CD4-positive, CD25-positive, alpha-beta regulatory T cell (primary cell): ENCODE results near the gene PRRG4. TPM values are rescaled to one million over a fixed set of nuclear protein-coding genes. Genes with fewer than 3 reads are reported as not detected.
"Not testable (repeated sequence)": the region's sequence is repeated elsewhere in the genome, so short reads cannot be mapped to it uniquely, and the experiment has no call there.

Experiments used
- ATAC-seq, 2 donors: fragments of 150-1000 bp; cut with Tn5 transposase; one replicate each; pipeline ENCODE4 v1.10.0; 2021; ENCODE audit warnings: low read depth in 2 of 2, moderate number of reproducible peaks in 2 of 2, moderate library complexity in 1 of 2
- DNase-seq, 3 donors: peaks; one replicate each; pipeline versions ENCODE4 v3.0.0 to v3.0.0-alpha.2; 2012 to 2022; ENCODE audit warnings: mixed read lengths in 1 of 3
- H3K27ac ChIP-seq: one replicate; pipeline ENCODE4 v1.7.0; 2013; ENCODE audit warnings: mild to moderate bottlenecking, low read length; ENCODE audit not compliant: insufficient read depth, poor library complexity, severe bottlenecking
- H3K27me3 ChIP-seq: one replicate; pipeline ENCODE4 v1.7.0; 2013; ENCODE audit warnings: low read length; ENCODE audit not compliant: control insufficient read depth, insufficient read depth
- H3K36me3 ChIP-seq: one replicate; pipeline ENCODE4 v1.7.0; 2013; ENCODE audit warnings: mild to moderate bottlenecking, low read length, moderate library complexity; ENCODE audit not compliant: control insufficient read depth, insufficient read depth
- H3K4me1 ChIP-seq: 2 replicates; pipeline ENCODE4 v1.7.0; 2013; ENCODE audit warnings: mild to moderate bottlenecking, low read length; ENCODE audit not compliant: insufficient read depth, control insufficient read depth, poor library complexity, severe bottlenecking
- H3K4me3 ChIP-seq: one replicate; pipeline ENCODE4 v1.7.0; 2013; ENCODE audit warnings: low read depth, mild to moderate bottlenecking, low read length, moderate library complexity
- H3K9me3 ChIP-seq, 2 experiments: 1 replicate in 1 of 2; 2 replicates in 1 of 2; pipeline ENCODE4 v1.7.0; 2013; ENCODE audit warnings: low read length in 2 of 2, mild to moderate bottlenecking in 1 of 2, moderate library complexity in 1 of 2; ENCODE audit not compliant: control insufficient read depth in 2 of 2
- H3K27ac Mint-ChIP-seq, 3 donors: one replicate each; pipeline ENCODE4 v1.8.0; 2020 to 2022; ENCODE audit warnings: mild to moderate bottlenecking in 3 of 3, mixed read lengths in 3 of 3, moderate library complexity in 2 of 3
- H3K27me3 Mint-ChIP-seq: one replicate; pipeline ENCODE4 v1.8.0; 2022; ENCODE audit warnings: mild to moderate bottlenecking, mixed read lengths
- H3K36me3 Mint-ChIP-seq: one replicate; pipeline ENCODE4 v1.8.0; 2020; ENCODE audit warnings: mixed read lengths
- H3K4me1 Mint-ChIP-seq, 4 donors: one replicate each; pipeline ENCODE4 v1.8.0; 2020 to 2022; ENCODE audit warnings: mixed read lengths in 4 of 4, mild to moderate bottlenecking in 1 of 4
- H3K4me3 Mint-ChIP-seq, 4 donors: one replicate each; pipeline ENCODE4 v1.8.0; 2020 to 2022; ENCODE audit warnings: mild to moderate bottlenecking in 4 of 4, mixed read lengths in 4 of 4, moderate library complexity in 3 of 4
- H3K9me3 Mint-ChIP-seq, 7 donors: one replicate each; pipeline ENCODE4 v1.8.0; 2020 to 2022; ENCODE audit warnings: mixed read lengths in 7 of 7, mild to moderate bottlenecking in 3 of 7, moderate library complexity in 2 of 7
- polyA plus RNA-seq, 4 donors: library from polyadenylated mRNA; unstranded; fragments of 300-500 nt; fragmentation: Illumina TruSeq; gene quantifications; one replicate each; pipeline ENCODE4 v1.2.3, GENCODE V29; 2021
- total RNA-seq: library from RNA; stranded (reverse); gene quantifications from one replicate; pipeline ENCODE4 v1.2.3, GENCODE V29; 2022

The PRRG4 gene
- total and polyA plus RNA-seq, 5 donors from 2014 or later = 0.02 to 0.07 TPM; not detected in 3

- H3K4me3 Mint-ChIP-seq, H3K9me3 Mint-ChIP-seq, H3K36me3 ChIP-seq, H3K27ac Mint-ChIP-seq, H3K27ac ChIP-seq, H3K9me3 ChIP-seq, H3K27me3 Mint-ChIP-seq, H3K4me3 ChIP-seq, H3K36me3 Mint-ChIP-seq, H3K27me3 ChIP-seq, DNase-seq, H3K4me1 ChIP-seq, ATAC-seq: not testable (repeated sequence)
- H3K4me1 Mint-ChIP-seq = peaks cover 0 to 11% (median 6%) of the 10 kb centered on the region in 4 donors
Measured at GRCh38 chr11:32887707-32888383, 58.1 kb downstream of the PRRG4 start.

DNA sequence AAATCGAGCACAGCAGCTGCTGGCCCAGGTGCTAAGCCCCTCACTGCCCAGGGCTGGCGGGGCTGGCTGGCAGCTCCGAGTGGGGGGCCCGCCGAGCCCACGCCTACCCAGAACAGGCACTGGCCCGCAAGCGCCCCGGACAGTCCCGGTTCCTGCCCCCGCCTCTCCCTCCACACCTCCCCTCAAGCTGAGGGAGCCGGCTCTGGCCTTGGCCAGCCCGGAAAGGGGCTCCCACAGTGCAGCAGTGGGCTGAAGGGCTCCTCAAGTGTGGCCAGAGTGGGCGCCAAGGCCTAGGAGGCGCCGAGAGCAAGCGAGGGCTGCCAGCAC, 58.6 kb downstream of the PRRG4 start:
- peaks cover 0 to 11% (median 6%) of the 10 kb centered on the region in 4 donors for H3K4me1 Mint-ChIP-seq
- H3K27ac ChIP-seq, H3K4me3 ChIP-seq, H3K27me3 ChIP-seq, H3K36me3 ChIP-seq, H3K4me1 ChIP-seq, H3K4me3 Mint-ChIP-seq, H3K36me3 Mint-ChIP-seq, H3K9me3 ChIP-seq, DNase-seq, H3K27ac Mint-ChIP-seq, H3K9me3 Mint-ChIP-seq, H3K27me3 Mint-ChIP-seq, ATAC-seq: not testable (repeated sequence)

DNA sequence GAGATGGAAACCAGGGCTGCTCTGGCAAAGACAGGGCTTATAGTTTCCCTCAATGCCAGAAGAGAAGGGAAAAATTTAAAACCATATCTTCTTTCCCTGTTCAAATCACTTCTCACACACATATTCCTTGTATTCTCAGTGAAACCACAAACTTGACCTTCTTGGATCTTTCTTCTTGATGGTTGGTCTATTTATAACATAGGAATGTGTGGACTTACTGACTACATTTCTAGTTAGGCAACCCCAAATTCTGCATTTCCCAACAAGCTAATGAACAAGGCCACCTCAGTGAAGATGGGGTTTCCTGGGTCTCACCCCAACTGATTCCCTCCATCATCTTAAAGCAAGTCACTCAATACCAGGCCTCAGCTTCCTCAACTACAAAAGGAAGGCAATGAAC, 59.1 kb downstream of the PRRG4 start:
- no peaks in the 10 kb centered on the region for H3K9me3 ChIP-seq
- Mint-ChIP-seq H3K36me3 (no peaks in the 10 kb centered on the region), H3K4me3 (peak overlapping the region in 2 of 4 donors; percentile 44 to 81), H3K4me1 (peaks cover 0 to 11% (median 8%) of the 10 kb centered on the region in 4 donors), H3K27me3 (peaks cover 9% of the 10 kb centered on the region), H3K9me3 (no peaks in the 10 kb centered on the region), H3K27ac (no peak overlapping the region)
- H3K4me3 ChIP-seq = no peak overlapping the region
- H3K27me3 ChIP-seq = no peaks in the 10 kb centered on the region
- ATAC-seq = no peak
- no peak for DNase-seq
- H3K4me1 ChIP-seq = peaks cover 8% of the 10 kb centered on the region
- no peaks in the 10 kb centered on the region for H3K36me3 ChIP-seq
- H3K27ac ChIP-seq = no peak overlapping the region

DNA sequence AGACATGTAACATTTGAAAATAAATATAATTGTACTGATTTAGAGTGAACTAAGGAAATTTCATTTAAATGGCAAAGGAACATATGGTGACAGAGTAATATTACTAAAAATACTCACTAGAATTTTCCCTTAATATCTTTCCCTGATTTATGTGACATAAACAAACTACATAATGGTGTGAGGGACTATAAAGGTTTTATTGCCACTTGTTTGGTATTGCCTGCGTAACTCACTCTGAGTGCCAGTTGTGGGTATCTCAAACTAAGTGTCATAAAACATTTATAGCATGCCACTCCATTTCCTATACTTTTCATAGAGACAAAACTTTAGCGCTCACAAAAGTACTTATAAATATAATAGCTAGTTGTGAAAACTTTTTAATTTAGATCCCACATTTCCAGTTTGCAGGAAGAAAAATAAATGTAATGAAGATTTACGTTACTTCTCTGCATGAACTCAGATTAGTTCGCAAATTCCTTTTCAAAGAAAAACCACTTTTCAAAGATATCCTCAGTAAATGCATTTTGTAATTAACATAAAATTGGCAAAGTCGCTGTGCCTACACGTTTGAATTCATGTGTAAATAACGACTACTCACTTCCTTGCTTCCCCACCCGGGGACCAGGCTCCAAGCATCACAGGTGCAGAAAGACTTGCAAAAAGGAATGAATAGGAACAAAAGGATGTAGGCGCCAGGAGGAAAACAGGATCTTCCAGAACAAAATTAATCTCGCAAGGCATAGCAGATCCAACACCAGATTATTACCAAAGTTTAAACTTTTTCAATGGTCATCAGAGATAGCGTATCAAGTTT, 61.3 kb downstream of the PRRG4 start:
- Histone ChIP-seq H3K4me1 (peaks cover 19% of the 10 kb centered on the region), H3K27ac (no peak overlapping the region), H3K4me3 (peak overlapping the region; percentile 72), H3K9me3 (no peaks in the 10 kb centered on the region), H3K27me3 (no peaks in the 10 kb centered on the region), H3K36me3 (no peaks in the 10 kb centered on the region)
- Mint-ChIP-seq H3K9me3 (no peaks in the 10 kb centered on the region), H3K27me3 (peaks cover 4% of the 10 kb centered on the region), H3K4me3 (peak overlapping the region; percentile 89 to 98 (median 92)), H3K36me3 (no peaks in the 10 kb centered on the region), H3K4me1 (peaks cover 14 to 27% (median 22%) of the 10 kb centered on the region in 4 donors), H3K27ac (peak overlapping the region in 1 of 3 donors; percentile 86)
- DNase-seq (no peak), ATAC-seq (no peak)

DNA sequence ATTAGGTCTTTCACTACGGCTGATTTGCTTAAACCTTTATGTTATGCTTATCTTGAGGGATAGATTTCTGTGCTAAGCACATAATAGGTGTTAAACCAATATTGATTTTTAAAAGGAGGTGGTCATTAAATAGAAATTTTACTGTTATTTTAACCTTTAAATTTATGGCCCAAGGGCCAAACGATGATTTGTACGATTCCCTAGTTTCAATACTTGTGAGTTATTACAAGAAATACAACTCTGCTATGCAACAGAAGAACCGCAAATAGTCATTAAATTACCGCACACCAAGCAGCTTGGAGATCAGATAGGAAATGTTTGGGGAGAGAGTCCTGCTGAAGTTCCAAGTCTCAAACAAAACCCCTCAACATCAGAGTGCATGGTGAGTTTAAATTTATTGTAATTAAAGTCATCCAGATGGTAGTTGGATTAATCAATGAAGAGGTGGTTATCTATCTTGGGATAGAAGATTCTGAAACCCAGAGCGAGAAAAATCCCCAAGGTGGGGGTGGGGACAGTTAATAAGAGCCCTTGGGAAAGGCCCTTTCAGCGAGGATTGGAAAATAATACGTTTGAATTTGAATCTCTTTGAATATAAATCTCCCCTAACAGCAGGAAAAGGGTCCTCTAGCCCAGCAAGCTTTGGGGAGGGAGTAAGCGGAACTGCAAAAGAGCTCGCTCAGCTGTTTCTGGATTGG, 62.1 kb downstream of the PRRG4 start:
- H3K27ac Mint-ChIP-seq = peak overlapping the region; percentile 86 to 93 (median 87)
- peaks cover 4% of the 10 kb centered on the region for H3K27me3 Mint-ChIP-seq
- Histone ChIP-seq H3K4me1 (peaks cover 19% of the 10 kb centered on the region), H3K9me3 (no peaks in the 10 kb centered on the region), H3K4me3 (peak overlapping the region; percentile 72), H3K36me3 (no peaks in the 10 kb centered on the region), H3K27me3 (no peaks in the 10 kb centered on the region), H3K27ac (peak overlapping the region; percentile 62)
- peaks cover 15 to 29% (median 22%) of the 10 kb centered on the region in 4 donors for H3K4me1 Mint-ChIP-seq
- no peaks in the 10 kb centered on the region for H3K9me3 Mint-ChIP-seq
- no peak for DNase-seq
- H3K36me3 Mint-ChIP-seq = no peaks in the 10 kb centered on the region
- no peak for ATAC-seq
- peak overlapping the region; percentile 89 to 98 (median 92) for H3K4me3 Mint-ChIP-seq

GRCh38 chr11:32892355-32893092, 62.8 kb downstream of the PRRG4 start, which contains the start of gene QSER1:
Gene QSER1, plus strand, starts transcription at chr11:32892811. Its CDS starts 315 bp downstream, at chr11:32893126.
- H3K27me3 Mint-ChIP-seq = peaks cover 4% of the 10 kb centered on the region
- Histone ChIP-seq H3K27me3 (no peaks in the 10 kb centered on the region), H3K9me3 (no peaks in the 10 kb centered on the region), H3K4me3 (peak within 1 kb of the TSS; percentile 79), H3K4me1 (peaks cover 19% of the 10 kb centered on the region), H3K36me3 (no peaks in the 10 kb centered on the region), H3K27ac (peak within 1 kb of the TSS; percentile 62)
- peak; percentile 60 to 77 (median 66) for DNase-seq
- H3K4me3 Mint-ChIP-seq = peak within 1 kb of the TSS; percentile 92 to 98 (median 94)
- peak within 1 kb of the TSS; percentile 86 to 93 (median 90) for H3K27ac Mint-ChIP-seq
- peaks cover 19 to 31% (median 26%) of the 10 kb centered on the region in 4 donors for H3K4me1 Mint-ChIP-seq
- H3K9me3 Mint-ChIP-seq = no peaks in the 10 kb centered on the region
- no peaks in the 10 kb centered on the region for H3K36me3 Mint-ChIP-seq
- peak; percentile 75 for ATAC-seq

DNA sequence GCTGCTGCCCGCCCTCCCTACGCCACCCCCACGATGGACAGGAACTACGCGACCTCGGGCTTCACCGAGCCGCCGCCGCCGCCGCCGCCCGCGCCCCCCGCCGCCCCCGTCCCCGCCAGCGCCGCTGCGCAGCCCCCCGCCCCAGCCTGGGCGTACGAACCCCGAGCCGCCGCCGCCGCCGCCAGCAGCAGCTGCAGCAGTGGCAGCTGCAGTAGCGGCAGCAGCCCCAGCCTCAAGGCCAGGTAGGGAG, 63.3 kb downstream of the PRRG4 start:
- H3K27me3 Mint-ChIP-seq = peaks cover 4% of the 10 kb centered on the region
- H3K9me3 Mint-ChIP-seq = no peaks in the 10 kb centered on the region
- H3K27ac ChIP-seq = peak overlapping the region; percentile 62
- no peak overlapping the region for H3K4me3 ChIP-seq
- H3K36me3 ChIP-seq = no peaks in the 10 kb centered on the region
- no peak for ATAC-seq
- H3K4me3 Mint-ChIP-seq = peak overlapping the region in 3 of 4 donors; percentile 92 to 94 (median 93)
- H3K27me3 ChIP-seq = no peaks in the 10 kb centered on the region
- no peaks in the 10 kb centered on the region for H3K9me3 ChIP-seq
- peaks cover 23 to 36% (median 29%) of the 10 kb centered on the region in 4 donors for H3K4me1 Mint-ChIP-seq
- peaks cover 19% of the 10 kb centered on the region for H3K4me1 ChIP-seq
- no peak overlapping the region for H3K27ac Mint-ChIP-seq
- H3K36me3 Mint-ChIP-seq = no peaks in the 10 kb centered on the region
- no peak for DNase-seq
